SJSA1 (cell line): ENCODE results near the gene AHCYL2. TPM values are rescaled to one million over a fixed set of nuclear protein-coding genes. Genes with fewer than 3 reads are reported as not detected.

Experiments
- DNase-seq, 2 experiments: peaks; one replicate each; pipeline ENCODE4 v3.0.0-alpha.2; 2015 to 2020; ENCODE audit warnings: low spot score in 2 of 2, low read depth in 1 of 2
- H3K27ac ChIP-seq: fragments of 250-450 bp; sonication (Bioruptor Pico); 2 replicates; pipeline ENCODE4 v1.5.1; 2020; ENCODE audit warnings: mild to moderate bottlenecking, moderate library complexity
- H3K27me3 ChIP-seq: fragments of 250-450 bp; sonication (Bioruptor Pico); replicated peaks from 2 replicates; pipeline ENCODE4 v1.5.1; 2020; ENCODE audit warnings: mild to moderate bottlenecking, moderate library complexity
- H3K36me3 ChIP-seq: fragments of 250-450 bp; sonication (Bioruptor Pico); 2 replicates; pipeline ENCODE4 v1.5.1; 2020; ENCODE audit warnings: mild to moderate bottlenecking
- H3K4me1 ChIP-seq: fragments of 250-450 bp; sonication (Bioruptor Pico); replicated peaks from 2 replicates; pipeline ENCODE4 v1.6.1; 2021; ENCODE audit warnings: mild to moderate bottlenecking
- H3K4me3 ChIP-seq: fragments of 250-450 bp; sonication (Bioruptor Pico); 2 replicates; pipeline ENCODE4 v1.5.1; 2020; ENCODE audit warnings: mild to moderate bottlenecking
- H3K9me3 ChIP-seq: fragments of 250-450 bp; sonication (Bioruptor Pico); replicated peaks from 2 replicates; pipeline ENCODE4 v1.5.1; 2020; ENCODE audit warnings: mild to moderate bottlenecking
- total RNA-seq: library from RNA; depleted of rRNA; stranded (reverse); fragments of >200 nt; shearing (Covaris generic); gene quantifications from 2 replicates; pipeline ENCODE4 v1.2.3, GENCODE V29; 2014

Gene AHCYL2
- total RNA-seq, 1 experiment from 2014 or later: 10.3 TPM

GRCh38 chr7:129199406-129199805 lies 25.4 kb upstream of the AHCYL2 start:
- Histone ChIP-seq H3K27me3 (no peaks in the 10 kb centered on the region), H3K4me3 (no peak overlapping the region), H3K9me3 (no peaks in the 10 kb centered on the region), H3K36me3 (no peaks in the 10 kb centered on the region), H3K27ac (no peak overlapping the region), H3K4me1 (no peaks in the 10 kb centered on the region)
- no peak for DNase-seq

GRCh38 chr7:129202058-129202777 lies 22.6 kb upstream of the AHCYL2 start:
- H3K36me3 ChIP-seq: no peaks in the 10 kb centered on the region
- no peaks in the 10 kb centered on the region for H3K9me3 ChIP-seq
- no peaks in the 10 kb centered on the region for H3K4me1 ChIP-seq
- no peak overlapping the region for H3K4me3 ChIP-seq
- no peak overlapping the region for H3K27ac ChIP-seq
- DNase-seq: no peak
- H3K27me3 ChIP-seq: no peaks in the 10 kb centered on the region

- no peaks in the 10 kb centered on the region for H3K36me3 ChIP-seq
- no peaks in the 10 kb centered on the region for H3K27me3 ChIP-seq
- H3K4me3 ChIP-seq: no peak overlapping the region
- no peaks in the 10 kb centered on the region for H3K9me3 ChIP-seq
- DNase-seq: no peak
- no peaks in the 10 kb centered on the region for H3K4me1 ChIP-seq
- no peak overlapping the region for H3K27ac ChIP-seq
These were observed 21.6 kb upstream of the AHCYL2 start for GRCh38 chr7:129203050-129203741.

GRCh38 chr7:129205126-129205818 lies 19.6 kb upstream of the AHCYL2 start:
- H3K27me3 ChIP-seq: no peaks in the 10 kb centered on the region
- H3K4me3 ChIP-seq: no peak overlapping the region
- H3K4me1 ChIP-seq: no peaks in the 10 kb centered on the region
- no peaks in the 10 kb centered on the region for H3K9me3 ChIP-seq
- H3K36me3 ChIP-seq: no peaks in the 10 kb centered on the region
- DNase-seq: no peak
- no peak overlapping the region for H3K27ac ChIP-seq

GRCh38 chr7:129205987-129206785 lies 18.6 kb upstream of the AHCYL2 start:
- Histone ChIP-seq H3K4me1 (no peaks in the 10 kb centered on the region), H3K27ac (no peak overlapping the region), H3K36me3 (no peaks in the 10 kb centered on the region), H3K27me3 (no peaks in the 10 kb centered on the region), H3K9me3 (no peaks in the 10 kb centered on the region), H3K4me3 (no peak overlapping the region)
- no peak for DNase-seq

GRCh38 chr7:129208667-129209066 lies 16.2 kb upstream of the AHCYL2 start:
- Histone ChIP-seq H3K27me3 (no peaks in the 10 kb centered on the region), H3K9me3 (no peaks in the 10 kb centered on the region), H3K4me1 (no peaks in the 10 kb centered on the region), H3K27ac (no peak overlapping the region), H3K36me3 (no peaks in the 10 kb centered on the region), H3K4me3 (no peak overlapping the region)
- no peak for DNase-seq

- H3K27ac ChIP-seq: no peak overlapping the region
- no peaks in the 10 kb centered on the region for H3K4me1 ChIP-seq
- DNase-seq: no peak
- H3K4me3 ChIP-seq: no peak overlapping the region
- no peaks in the 10 kb centered on the region for H3K36me3 ChIP-seq
- H3K27me3 ChIP-seq: no peaks in the 10 kb centered on the region
- H3K9me3 ChIP-seq: no peaks in the 10 kb centered on the region
These were observed 15.5 kb upstream of the AHCYL2 start for GRCh38 chr7:129209067-129209926.

GRCh38 chr7:129210256-129210988 lies 14.4 kb upstream of the AHCYL2 start:
- no peak overlapping the region for H3K27ac ChIP-seq
- no peaks in the 10 kb centered on the region for H3K9me3 ChIP-seq
- H3K4me3 ChIP-seq: no peak overlapping the region
- peak; percentile 38 to 74 for DNase-seq
- no peaks in the 10 kb centered on the region for H3K4me1 ChIP-seq
- no peaks in the 10 kb centered on the region for H3K27me3 ChIP-seq
- H3K36me3 ChIP-seq: no peaks in the 10 kb centered on the region

GRCh38 chr7:129210989-129211312 lies 13.9 kb upstream of the AHCYL2 start:
- no peak for DNase-seq
- H3K9me3 ChIP-seq: no peaks in the 10 kb centered on the region
- H3K4me3 ChIP-seq: no peak overlapping the region
- H3K27ac ChIP-seq: no peak overlapping the region
- no peaks in the 10 kb centered on the region for H3K27me3 ChIP-seq
- H3K4me1 ChIP-seq: no peaks in the 10 kb centered on the region
- no peaks in the 10 kb centered on the region for H3K36me3 ChIP-seq

- no peaks in the 10 kb centered on the region for H3K9me3 ChIP-seq
- no peaks in the 10 kb centered on the region for H3K4me1 ChIP-seq
- H3K4me3 ChIP-seq: no peak overlapping the region
- DNase-seq: no peak
- H3K27ac ChIP-seq: no peak overlapping the region
- H3K27me3 ChIP-seq: no peaks in the 10 kb centered on the region
- no peaks in the 10 kb centered on the region for H3K36me3 ChIP-seq
These were observed 12.7 kb upstream of the AHCYL2 start for GRCh38 chr7:129212126-129212525.

- DNase-seq: no peak
- H3K4me1 ChIP-seq: no peaks in the 10 kb centered on the region
- H3K27me3 ChIP-seq: no peaks in the 10 kb centered on the region
- H3K4me3 ChIP-seq: no peak overlapping the region
- no peaks in the 10 kb centered on the region for H3K9me3 ChIP-seq
- H3K36me3 ChIP-seq: no peaks in the 10 kb centered on the region
- H3K27ac ChIP-seq: no peak overlapping the region
These were observed 12.2 kb upstream of the AHCYL2 start for GRCh38 chr7:129212596-129212995.

GRCh38 chr7:129213828-129214227 lies 11.0 kb upstream of the AHCYL2 start:
- H3K27me3 ChIP-seq: no peaks in the 10 kb centered on the region
- no peaks in the 10 kb centered on the region for H3K4me1 ChIP-seq
- no peaks in the 10 kb centered on the region for H3K36me3 ChIP-seq
- H3K9me3 ChIP-seq: no peaks in the 10 kb centered on the region
- DNase-seq: no peak
- H3K4me3 ChIP-seq: no peak overlapping the region
- H3K27ac ChIP-seq: no peak overlapping the region
